HG03095 (cell line): ENCODE results near the gene MOXD1.

Experiments used
- ATAC-seq: cut with Tn5 transposase; IDR thresholded peaks from one replicate; pipeline ENCODE4 v1.9.1; 2021; ENCODE audit warnings: moderate library complexity; ENCODE audit not compliant: unreplicated experiment

The MOXD1 gene

DNA sequence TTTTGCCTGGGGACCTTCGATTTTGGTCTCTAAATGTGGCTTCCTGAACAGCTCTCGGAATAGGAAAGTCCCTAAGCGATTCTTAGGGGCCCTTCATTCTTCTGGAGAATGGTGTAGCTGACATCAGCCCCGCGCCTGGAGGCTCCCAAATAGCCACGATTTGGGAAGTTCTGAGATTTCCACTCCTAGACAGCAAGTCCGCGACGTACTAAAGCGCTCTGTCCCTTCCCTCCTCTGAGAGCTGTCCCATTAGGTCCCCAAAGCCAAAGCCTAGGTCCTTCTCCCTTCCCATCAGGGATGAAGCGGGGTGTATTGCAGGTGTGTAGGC is 756 bp downstream of the MOXD1 start:
- no peak for ATAC-seq

DNA sequence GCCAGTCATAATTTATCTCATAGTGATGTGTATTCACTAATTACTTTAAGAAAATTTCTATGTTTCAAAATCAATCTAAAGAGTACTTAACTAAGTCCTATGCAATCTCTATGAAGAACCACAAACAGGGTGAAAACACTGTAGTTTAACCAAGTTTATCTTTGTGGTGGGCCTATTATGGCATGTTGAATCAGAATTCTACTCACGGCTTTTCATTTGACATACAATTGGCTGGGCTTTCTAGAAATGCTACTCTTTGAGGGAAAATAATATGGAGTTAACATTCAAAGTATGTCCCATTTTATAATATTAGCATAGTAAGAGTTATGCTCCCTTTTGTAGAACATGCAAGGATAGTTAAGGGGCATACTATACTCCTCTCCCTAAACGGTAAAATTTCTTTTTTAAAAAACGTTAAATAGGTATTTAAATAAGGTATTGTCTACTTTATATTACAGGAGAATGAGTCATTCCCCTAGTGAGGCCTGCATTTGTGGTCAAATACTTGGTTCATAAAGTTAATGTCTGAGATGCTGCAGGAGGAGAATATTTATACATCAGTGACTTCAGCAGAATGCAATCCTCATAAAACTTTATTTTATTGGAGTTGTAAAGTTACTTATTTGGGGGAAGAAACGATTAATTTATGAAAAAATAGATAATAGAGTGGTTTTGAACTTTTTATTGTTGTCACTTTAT is 1.8 kb downstream of the MOXD1 start:
- ATAC-seq = no peak

DNA sequence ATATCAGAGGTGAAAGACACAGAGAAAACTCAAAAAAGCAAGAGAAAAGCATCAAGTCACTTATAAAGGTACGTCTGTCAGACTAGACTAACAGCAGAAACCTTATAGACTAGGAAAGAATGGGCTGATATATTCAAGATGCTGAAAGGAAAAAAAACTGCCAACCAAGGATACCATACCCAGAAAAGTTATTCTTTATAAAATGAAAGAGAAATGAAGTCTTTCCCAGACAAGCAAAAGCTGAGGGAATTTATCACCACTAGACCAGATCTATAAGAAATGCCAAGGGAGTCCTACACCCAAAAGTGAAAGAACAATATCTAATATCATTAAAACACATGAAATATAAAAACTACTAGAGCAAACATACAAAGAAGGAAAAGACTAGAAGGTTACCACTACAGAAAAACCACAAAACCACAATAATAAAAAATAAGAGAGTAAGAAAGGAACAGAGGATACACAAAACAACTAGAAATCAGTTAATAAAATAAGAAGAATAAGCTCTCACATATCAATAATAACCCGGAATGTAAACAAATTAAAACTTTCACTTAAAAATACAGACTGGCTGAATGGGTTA is 6.2 kb downstream of the MOXD1 start:
- no peak for ATAC-seq

- ATAC-seq = no peak
Measured at GRCh38 chr6:132392792-132393191, 8.5 kb downstream of the MOXD1 start.

DNA sequence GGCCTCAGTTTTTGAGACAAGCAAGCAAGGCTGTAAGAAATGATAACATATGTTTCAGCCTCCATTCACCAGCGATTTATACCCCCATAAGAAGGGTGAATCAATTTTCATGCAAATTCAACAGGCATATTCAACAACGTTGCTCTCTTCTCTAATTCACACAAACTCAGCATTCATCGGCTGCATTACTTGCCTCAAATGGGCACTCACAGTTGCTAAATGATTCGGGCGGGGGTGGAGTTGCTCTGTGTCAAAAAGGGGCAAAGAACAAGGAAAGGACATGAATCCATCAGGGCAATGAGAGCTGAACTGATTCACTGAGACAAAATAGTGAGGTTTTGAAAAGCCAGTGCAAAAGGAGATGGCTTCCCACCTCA is 9.0 kb downstream of the MOXD1 start:
- ATAC-seq = no peak

DNA sequence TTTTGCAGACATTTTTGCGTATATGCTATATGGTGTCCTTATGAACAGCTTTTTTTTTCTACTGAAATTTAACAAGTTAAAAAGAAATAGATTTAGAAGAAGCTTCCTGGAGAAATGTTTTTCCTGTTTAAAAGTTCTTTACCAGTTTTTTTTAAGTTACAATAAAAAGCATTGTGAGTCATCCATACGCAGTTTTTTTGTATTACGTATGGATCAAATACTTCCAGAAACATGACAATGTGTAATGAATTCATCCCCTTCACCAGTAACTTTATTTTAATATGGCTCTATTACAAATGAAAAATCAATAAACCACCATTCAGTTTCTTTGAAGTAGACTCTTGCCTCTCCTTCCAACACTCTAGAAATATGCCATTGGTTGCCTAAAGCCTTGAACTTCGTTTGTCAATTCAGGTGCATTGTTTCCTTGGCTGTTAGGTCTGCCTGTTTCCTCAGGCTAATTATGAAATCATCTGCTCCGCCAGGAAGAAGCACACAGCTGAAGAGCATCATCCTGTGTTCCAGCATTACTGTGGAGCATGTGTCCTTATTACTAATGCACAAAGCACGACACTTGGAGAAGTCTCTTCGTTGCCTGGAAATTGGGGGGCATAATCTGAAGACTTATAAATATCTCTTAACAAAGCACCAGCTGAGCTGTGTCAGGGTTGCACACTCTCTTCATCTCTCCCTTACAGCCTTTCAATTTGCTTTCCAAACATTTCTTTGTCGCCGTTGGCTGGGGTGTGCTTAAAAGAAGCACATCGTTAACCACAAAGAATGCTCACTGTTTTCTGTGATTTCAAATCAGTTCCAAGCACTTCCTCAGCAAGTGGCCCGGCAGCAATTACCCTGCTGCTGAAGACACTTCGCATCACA is 9.6 kb downstream of the MOXD1 start:
- no peak for ATAC-seq

DNA sequence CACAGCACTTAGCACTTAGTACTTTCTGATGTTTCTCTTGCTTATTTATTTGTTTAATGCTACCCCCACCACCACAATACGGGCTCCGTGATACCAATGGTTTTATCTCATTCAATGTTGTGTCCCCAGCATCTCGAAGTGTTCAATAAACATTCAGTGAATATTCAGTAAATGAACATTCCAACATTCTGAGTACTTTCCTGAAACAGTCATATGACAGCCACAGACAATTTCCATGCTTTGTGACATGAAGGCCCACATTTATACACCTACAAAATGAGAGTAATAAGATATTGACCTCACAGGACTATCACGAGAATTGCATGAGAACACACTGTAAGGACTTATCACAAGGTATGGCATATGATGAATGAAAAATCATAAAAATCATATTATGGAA is 10.8 kb downstream of the MOXD1 start:
- no peak for ATAC-seq

DNA sequence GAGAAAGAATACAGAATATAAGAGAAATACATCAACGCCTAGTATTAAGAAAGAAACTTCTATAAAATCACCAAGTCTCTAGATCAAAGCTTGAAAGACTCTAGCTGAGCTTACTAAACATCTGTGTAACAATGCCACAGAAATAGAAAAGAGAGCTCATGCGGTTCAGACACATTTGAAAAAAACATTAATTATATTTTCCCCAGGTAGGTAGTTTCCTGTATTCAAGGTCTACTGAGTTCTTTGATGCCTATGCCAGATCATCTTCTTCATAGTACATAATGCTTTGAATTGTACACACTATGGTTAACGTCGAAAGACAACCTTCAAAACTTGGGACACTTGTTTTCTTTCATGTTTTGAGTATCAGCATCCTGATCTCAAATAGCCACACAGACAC is 11.3 kb downstream of the MOXD1 start:
- no peak for ATAC-seq

DNA sequence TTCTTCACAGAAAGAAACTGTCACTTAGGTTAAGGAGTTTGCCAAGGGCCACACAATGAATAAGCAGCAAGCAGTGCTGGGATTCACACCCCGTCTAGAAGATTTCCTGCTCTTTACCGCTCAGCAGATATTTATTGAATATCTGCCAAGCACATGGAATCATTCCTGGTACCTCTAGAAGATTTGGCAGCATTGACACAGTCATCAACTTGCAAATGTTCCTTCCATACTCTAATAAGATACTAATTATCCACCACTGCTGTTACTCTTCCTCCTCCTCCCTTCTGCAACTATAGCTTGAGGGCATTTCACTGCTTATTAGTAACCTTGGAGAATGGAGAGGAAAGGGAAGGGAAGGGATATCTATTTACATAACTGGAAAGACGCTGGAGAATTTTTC is 13.0 kb downstream of the MOXD1 start:
- ATAC-seq = no peak

DNA sequence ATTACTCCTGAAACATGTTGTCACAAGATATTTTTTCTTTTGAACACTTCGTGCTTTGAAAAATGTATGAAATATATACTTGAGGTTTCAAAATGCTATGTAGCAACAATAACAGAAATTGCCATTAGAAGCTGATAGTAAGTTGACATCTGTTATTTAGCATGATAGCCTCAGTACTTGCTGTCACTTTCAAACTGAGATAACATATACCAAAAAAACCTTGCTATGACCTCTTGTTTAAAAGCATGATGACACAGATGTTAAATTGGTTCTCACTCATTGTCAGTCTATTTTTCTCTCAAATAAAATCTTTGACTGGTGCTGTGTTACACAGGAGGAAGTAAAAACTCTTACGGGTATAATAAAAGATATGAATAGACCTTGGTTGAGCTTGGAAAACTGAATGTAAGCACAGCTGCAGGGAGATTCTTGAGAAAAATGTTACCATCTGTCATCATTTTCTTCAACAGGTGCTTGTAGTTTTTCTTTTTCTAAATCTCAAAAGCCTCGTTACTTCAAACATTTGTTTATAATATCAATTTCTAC is 18.6 kb downstream of the MOXD1 start:
- no peak for ATAC-seq

DNA sequence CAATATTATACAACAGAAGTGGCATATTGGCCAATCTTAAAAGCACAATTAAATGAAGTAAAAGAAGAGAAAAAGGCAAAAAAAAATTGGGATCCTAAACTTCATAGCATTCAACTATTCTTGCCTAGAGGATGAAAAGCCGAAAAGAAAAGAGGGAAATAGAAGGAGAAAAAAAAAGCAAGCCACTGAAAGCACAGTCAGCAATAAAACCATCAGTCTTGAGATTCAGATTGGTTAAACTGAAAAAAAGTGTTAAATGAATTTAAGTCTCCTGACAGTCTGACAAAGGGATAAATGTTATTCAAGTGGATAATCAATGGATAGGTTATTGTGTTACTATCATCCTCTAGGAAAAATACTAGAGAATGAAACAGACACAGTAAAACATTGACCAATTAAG is 19.9 kb downstream of the MOXD1 start:
- no peak for ATAC-seq

DNA sequence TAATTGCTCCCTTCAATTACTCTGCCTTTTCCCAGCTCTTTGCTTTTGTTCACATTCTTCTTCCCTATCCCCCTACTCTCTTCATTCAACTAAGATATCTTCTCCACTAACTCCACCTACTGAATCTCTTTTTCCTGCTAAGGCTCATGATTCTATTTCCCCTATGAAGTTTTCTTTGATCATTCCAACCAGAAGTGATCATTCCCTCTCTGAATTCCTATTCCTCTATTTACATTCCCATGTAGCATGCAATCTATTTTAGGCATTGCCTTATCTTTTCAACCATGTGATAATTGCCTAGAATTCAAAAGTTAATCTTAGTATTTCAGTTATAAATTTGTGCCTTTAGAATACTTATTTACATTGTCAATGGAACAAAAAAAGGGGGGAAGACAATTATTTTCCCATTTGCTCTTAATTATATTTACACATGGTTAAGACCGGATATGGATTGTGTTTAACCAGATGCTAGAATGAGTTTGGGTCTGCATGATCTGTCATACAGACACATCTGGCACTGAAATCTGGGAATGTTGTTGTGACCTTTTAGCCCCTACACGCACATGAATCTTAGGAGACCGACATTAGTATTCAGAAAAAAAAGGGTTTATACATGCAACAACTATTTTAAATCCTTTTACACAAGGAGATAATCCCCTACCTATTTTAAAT is 20.8 kb downstream of the MOXD1 start:
- ATAC-seq = no peak

- no peak for ATAC-seq
Measured at GRCh38 chr6:132369526-132369925, 31.7 kb downstream of the MOXD1 start.

DNA sequence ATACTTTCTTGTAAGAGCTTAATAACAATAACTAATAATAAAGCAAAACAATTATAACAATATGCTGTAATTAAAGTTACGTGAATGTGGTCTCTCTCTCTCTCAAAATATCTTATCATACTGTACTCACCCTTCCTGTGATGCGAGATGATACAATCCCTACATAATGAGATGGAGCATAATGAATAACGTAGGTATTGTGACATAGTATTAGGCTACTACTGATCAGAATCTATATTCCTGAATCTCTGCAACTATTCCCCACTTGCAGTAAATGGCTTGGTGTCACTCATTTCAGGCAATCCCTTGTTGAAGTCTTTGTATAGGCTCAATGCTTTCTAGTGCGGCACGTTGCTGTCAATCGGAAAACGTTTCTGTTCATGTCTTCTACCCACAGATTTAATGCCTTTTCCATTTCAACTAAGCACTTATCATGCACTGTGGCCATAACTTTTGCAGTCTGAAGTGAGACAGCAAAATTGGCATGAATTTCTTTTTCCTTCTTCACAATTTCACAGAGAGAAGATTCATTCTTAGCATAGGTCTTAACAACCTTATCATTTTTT is 32.3 kb downstream of the MOXD1 start:
- ATAC-seq = no peak

DNA sequence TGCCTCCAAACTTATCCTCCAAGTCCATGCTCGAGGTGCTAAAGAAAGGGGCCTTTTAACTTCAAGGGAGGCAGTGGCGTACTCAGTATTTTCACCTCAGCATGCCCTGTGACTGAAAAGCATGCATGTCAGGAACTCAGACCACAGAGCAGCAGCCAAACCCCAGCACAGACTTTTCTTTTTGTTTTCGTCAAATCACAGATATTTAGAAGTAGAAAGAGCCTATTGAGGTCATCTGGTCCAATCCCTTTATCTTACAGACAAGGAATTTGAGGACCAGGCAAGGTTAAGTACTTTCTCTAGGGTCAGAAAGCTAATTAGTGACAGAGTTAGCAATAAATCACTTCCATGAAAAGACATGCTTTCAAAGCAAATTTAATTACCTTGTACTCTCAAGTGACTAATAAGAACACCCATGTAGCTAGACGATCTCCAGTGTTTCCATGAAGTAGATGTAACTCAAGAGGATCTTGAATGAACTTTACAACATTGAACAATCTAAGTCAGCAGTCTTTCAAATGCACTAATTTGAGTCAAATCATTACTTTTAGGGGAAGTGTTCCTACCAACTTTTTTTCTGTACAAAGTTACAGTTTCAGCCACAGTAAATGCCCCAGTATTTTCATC is 35.9 kb downstream of the MOXD1 start:
- peak; percentile 98 for ATAC-seq

DNA sequence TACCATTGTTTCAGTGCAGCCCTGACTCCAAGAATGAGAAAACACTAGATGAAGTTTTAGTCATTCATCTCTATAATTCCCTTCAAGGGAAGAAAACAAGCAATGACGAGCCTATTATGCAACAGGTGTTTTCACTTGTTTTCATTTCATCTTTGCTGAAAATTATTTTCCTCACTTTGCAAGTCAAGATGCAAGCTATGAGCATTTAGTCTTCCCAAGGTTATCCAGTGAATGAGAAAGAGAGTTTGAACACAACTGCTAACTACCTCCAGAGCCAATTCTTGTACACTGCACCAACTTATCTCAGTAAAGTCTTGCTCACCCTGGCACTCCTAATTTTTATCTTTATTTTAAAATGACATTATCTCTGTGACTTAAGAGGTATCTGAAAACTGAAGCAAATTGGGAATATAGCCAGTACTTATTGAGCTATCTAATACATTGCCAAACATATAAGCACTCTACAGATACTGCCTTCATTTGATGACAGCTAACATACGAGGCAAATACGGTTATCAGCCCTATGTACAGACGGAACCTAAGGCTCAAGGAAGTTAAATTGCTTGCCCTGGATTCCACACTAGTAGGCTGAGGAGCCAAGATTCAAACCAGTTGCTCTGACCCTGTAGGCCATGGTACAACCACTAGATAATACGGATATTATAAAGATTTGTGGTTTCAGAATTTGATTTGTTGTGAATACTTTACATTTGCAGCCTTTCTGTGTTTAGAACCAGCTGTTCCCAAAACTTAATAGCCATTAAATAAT is 36.8 kb downstream of the MOXD1 start:
- no peak for ATAC-seq

- no peak for ATAC-seq
Measured at GRCh38 chr6:132362442-132363185, 38.7 kb downstream of the MOXD1 start.

DNA sequence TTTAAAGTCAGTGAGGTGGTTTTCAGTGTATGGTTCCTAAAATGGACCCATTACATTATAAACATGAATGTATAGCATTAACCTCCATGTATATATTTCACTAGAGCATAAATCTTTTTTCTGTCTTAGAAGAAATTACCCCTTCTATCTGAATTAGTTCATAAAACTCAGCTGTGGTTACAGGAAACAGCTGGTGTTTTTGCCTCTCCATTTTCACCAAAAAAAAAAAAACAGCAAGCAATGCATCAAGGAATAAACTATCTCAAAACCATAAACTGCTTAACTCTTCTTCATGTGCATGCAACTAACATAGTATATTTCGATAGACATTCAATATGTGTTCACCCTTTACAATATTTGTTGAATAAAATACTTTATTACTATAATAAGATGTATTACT is 40.2 kb downstream of the MOXD1 start:
- no peak for ATAC-seq

DNA sequence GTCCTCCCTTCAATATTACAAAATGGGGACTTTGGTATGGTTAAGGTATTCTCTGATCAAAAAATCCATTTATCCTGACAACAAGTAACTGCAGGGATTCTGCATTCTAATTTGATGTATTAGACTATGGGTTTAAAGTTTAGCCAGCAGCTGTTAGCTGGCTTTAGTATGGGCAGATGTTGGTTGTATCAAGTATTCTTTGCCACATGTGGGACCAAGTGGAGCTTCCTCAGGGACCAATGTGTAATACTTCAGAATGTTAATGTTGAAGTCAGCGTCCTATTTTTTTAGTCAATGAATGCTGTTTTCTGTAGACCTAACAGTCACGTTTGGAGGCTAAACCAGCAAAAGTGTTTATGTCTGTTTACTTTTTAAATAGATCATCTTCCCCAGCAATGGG is 41.4 kb downstream of the MOXD1 start:
- ATAC-seq = no peak
